WTC11 (cell line): ENCODE data around the gene HYDIN. TPM values are rescaled to one million over a fixed set of nuclear protein-coding genes. Genes with fewer than 3 reads are reported as not detected.
A peak's percentile ranks its signal among the peaks of the same experiment; 100 is the strongest.

ENCODE experiments used
- ATAC-seq: fragments of 200-7000 bp; cut with Tn5 transposase; 2 replicates; pipeline ENCODE4 v1.10.0; 2021; ENCODE audit warnings: mild to moderate bottlenecking, moderate library complexity
- CTCF ChIA-PET: fragments of 300-600 bp; sonication (Branson Sonifier 250); formaldehyde crosslinking; loops from one replicate; lab custom pipeline; 2021; ENCODE audit warnings: antibody characterized with exemption; lab: Charles Lee
- POLR2A ChIA-PET: fragments of 350-600 bp; sonication (Branson Sonifier 250); formaldehyde crosslinking; loops from one replicate; lab custom pipeline; 2021; ENCODE audit warnings: antibody characterized with exemption; lab: Charles Lee
- DNase-seq: peaks from one replicate; pipeline ENCODE4 v3.0.0; 2021; ENCODE audit warnings: low spot score
- H3K27ac Mint-ChIP-seq: 2 replicates; pipeline ENCODE4 v1.8.0; 2021; ENCODE audit warnings: mixed read lengths
- H3K27me3 Mint-ChIP-seq: 2 replicates; pipeline ENCODE4 v1.8.0; 2021; ENCODE audit warnings: low read depth, mild to moderate bottlenecking, moderate library complexity, mixed read lengths
- H3K36me3 Mint-ChIP-seq: 2 replicates; pipeline ENCODE4 v1.8.0; 2021; ENCODE audit warnings: mixed read lengths
- H3K4me1 Mint-ChIP-seq: 2 replicates; pipeline ENCODE4 v1.8.0; 2022; ENCODE audit warnings: mixed read lengths
- H3K4me3 Mint-ChIP-seq: 2 replicates; pipeline ENCODE4 v1.8.0; 2021; ENCODE audit warnings: mild to moderate bottlenecking, moderate library complexity, mixed read lengths
- H3K9me3 Mint-ChIP-seq: 2 replicates; pipeline ENCODE4 v1.8.0; 2021; ENCODE audit warnings: mixed read lengths
- ELF4 ChIP-seq: sonication (generic); formaldehyde crosslinking; IDR thresholded peaks from 2 replicates; pipeline ENCODE4 v1.8.1; 2022; ENCODE audit warnings: low read depth, mild to moderate bottlenecking, moderate library complexity, missing genetic modification reagents
- FOXP1 ChIP-seq: sonication (generic); formaldehyde crosslinking; IDR thresholded peaks from 2 replicates; pipeline ENCODE4 v1.8.0; 2022; ENCODE audit warnings: missing genetic modification reagents, mild to moderate bottlenecking, moderate library complexity, borderline replicate concordance
- HMGA2 ChIP-seq: fragments of 250-450 bp; sonication (Bioruptor Pico); IDR thresholded peaks from 2 replicates; pipeline ENCODE4 v1.4.0; 2021; ENCODE audit warnings: mild to moderate bottlenecking, moderate library complexity
- JAZF1 ChIP-seq: fragments of 250-450 bp; sonication (Bioruptor Pico); IDR thresholded peaks from 2 replicates; pipeline ENCODE4 v1.9.0; 2021; ENCODE audit warnings: moderate library complexity, mild to moderate bottlenecking, inconsistent platforms
- NR1H2 ChIP-seq: sonication (generic); formaldehyde crosslinking; IDR thresholded peaks from 2 replicates; pipeline ENCODE4 v1.9.0; 2021; ENCODE audit warnings: mild to moderate bottlenecking, moderate library complexity, missing genetic modification reagents
- PRRX2 ChIP-seq: fragments of 250-450 bp; sonication (Bioruptor Pico); IDR thresholded peaks from 2 replicates; pipeline ENCODE4 v1.8.0; 2021; ENCODE audit warnings: mild to moderate bottlenecking
- ZNF121 ChIP-seq: sonication (generic); formaldehyde crosslinking; IDR thresholded peaks from 2 replicates; pipeline ENCODE4 v1.8.0; 2023; ENCODE audit warnings: missing genetic modification reagents
- total RNA-seq: library from RNA; stranded (reverse); gene quantifications from 3 replicates; pipeline ENCODE4 v1.2.3, GENCODE V29; 2021
- TF ChIP-seq, protein P1 (sequence below): fragments of 250-450 bp; sonication (Bioruptor Pico); IDR thresholded peaks from 2 replicates; pipeline ENCODE4 v1.9.0; 2021; ENCODE audit warnings: mild to moderate bottlenecking
- TF ChIP-seq, protein P2 (sequence below): sonication (generic); formaldehyde crosslinking; IDR thresholded peaks from 2 replicates; pipeline ENCODE4 v1.8.0; 2022; ENCODE audit warnings: missing genetic modification reagents
- TF ChIP-seq, protein P3 (sequence below): sonication (generic); formaldehyde crosslinking; IDR thresholded peaks from 2 replicates; pipeline ENCODE4 v1.8.0; 2023; ENCODE audit warnings: mild to moderate bottlenecking, missing genetic modification reagents
- TF ChIP-seq, protein P4 (sequence below): sonication (generic); formaldehyde crosslinking; IDR thresholded peaks from 2 replicates; pipeline ENCODE4 v1.8.0; 2022; ENCODE audit warnings: mild to moderate bottlenecking, missing genetic modification reagents
- TF ChIP-seq, protein P5 (sequence below): fragments of 200-600 bp; IDR thresholded peaks from 2 replicates; pipeline ENCODE4 v1.8.0; 2022; ENCODE audit warnings: antibody characterized with exemption
- TF ChIP-seq, protein P6 (sequence below): sonication (generic); formaldehyde crosslinking; IDR thresholded peaks from 2 replicates; pipeline ENCODE4 v1.8.1; 2023; ENCODE audit warnings: mild to moderate bottlenecking, moderate library complexity, missing genetic modification reagents
- TF ChIP-seq, protein P7 (sequence below): sonication (generic); formaldehyde crosslinking; IDR thresholded peaks from 2 replicates; pipeline ENCODE4 v1.8.0; 2022; ENCODE audit warnings: mild to moderate bottlenecking, missing genetic modification reagents
- TF ChIP-seq, protein P8 (sequence below): sonication (generic); formaldehyde crosslinking; IDR thresholded peaks from 2 replicates; pipeline ENCODE4 v1.8.0; 2023; ENCODE audit warnings: missing genetic modification reagents

HYDIN gene
- total RNA-seq, 1 experiment from 2014 or later: 2.6 TPM

DNA sequence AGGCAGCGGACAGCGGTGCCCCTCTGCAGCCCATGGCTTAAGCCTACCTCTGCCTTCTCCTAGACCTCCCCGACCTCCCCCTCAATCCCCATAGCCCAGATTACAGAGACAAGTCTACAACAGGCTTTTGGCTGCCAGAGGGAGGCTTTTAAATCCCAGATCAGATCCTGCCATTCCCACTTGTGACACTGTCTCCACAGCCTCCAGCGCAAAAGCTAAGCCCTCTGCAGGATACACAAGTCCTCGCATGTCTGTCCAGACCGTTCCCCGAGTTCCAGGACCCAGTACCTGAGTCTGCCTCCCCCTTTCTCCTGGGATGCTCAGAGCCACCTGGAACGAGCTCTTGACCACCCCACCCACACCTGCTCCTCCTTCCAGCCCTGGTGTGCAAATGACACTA is 460.8 kb downstream of the HYDIN start:
- H3K4me3 Mint-ChIP-seq: no peak overlapping the region
- DNase-seq (no peak), ATAC-seq (no peak)
- peaks cover 6% of the 10 kb centered on the region; the same call in 1 of the 2 replicates for H3K36me3 Mint-ChIP-seq
- H3K27me3 Mint-ChIP-seq: no peaks in the 10 kb centered on the region
- ChIA-PET CTCF (interaction anchor here (0.7 to 4.1 kb wide), 13 partner anchors 9 to 116 kb away, joined by 3 to 142 read pairs (median 20); partner anchors contain the start of gene MTSS2), POLR2A (no interaction called here)
- no peaks in the 10 kb centered on the region for H3K4me1 Mint-ChIP-seq
- TF ChIP-seq FOXP1 (CRISPR knock-in tag): no peak
- TF ChIP-seq HMGA2 (CRISPR knock-in tag): no peak
- TF ChIP-seq, protein P1, sequence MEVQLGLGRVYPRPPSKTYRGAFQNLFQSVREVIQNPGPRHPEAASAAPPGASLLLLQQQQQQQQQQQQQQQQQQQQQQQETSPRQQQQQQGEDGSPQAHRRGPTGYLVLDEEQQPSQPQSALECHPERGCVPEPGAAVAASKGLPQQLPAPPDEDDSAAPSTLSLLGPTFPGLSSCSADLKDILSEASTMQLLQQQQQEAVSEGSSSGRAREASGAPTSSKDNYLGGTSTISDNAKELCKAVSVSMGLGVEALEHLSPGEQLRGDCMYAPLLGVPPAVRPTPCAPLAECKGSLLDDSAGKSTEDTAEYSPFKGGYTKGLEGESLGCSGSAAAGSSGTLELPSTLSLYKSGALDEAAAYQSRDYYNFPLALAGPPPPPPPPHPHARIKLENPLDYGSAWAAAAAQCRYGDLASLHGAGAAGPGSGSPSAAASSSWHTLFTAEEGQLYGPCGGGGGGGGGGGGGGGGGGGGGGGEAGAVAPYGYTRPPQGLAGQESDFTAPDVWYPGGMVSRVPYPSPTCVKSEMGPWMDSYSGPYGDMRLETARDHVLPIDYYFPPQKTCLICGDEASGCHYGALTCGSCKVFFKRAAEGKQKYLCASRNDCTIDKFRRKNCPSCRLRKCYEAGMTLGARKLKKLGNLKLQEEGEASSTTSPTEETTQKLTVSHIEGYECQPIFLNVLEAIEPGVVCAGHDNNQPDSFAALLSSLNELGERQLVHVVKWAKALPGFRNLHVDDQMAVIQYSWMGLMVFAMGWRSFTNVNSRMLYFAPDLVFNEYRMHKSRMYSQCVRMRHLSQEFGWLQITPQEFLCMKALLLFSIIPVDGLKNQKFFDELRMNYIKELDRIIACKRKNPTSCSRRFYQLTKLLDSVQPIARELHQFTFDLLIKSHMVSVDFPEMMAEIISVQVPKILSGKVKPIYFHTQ (CRISPR knock-in tag): no peak
- TF ChIP-seq ELF4 (CRISPR knock-in tag): no peak
- TF ChIP-seq NR1H2: no peak
- TF ChIP-seq, protein P2, sequence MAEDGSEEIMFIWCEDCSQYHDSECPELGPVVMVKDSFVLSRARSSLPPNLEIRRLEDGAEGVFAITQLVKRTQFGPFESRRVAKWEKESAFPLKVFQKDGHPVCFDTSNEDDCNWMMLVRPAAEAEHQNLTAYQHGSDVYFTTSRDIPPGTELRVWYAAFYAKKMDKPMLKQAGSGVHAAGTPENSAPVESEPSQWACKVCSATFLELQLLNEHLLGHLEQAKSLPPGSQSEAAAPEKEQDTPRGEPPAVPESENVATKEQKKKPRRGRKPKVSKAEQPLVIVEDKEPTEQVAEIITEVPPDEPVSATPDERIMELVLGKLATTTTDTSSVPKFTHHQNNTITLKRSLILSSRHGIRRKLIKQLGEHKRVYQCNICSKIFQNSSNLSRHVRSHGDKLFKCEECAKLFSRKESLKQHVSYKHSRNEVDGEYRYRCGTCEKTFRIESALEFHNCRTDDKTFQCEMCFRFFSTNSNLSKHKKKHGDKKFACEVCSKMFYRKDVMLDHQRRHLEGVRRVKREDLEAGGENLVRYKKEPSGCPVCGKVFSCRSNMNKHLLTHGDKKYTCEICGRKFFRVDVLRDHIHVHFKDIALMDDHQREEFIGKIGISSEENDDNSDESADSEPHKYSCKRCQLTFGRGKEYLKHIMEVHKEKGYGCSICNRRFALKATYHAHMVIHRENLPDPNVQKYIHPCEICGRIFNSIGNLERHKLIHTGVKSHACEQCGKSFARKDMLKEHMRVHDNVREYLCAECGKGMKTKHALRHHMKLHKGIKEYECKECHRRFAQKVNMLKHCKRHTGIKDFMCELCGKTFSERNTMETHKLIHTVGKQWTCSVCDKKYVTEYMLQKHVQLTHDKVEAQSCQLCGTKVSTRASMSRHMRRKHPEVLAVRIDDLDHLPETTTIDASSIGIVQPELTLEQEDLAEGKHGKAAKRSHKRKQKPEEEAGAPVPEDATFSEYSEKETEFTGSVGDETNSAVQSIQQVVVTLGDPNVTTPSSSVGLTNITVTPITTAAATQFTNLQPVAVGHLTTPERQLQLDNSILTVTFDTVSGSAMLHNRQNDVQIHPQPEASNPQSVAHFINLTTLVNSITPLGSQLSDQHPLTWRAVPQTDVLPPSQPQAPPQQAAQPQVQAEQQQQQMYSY (CRISPR knock-in tag): no peak
- TF ChIP-seq, protein P3, sequence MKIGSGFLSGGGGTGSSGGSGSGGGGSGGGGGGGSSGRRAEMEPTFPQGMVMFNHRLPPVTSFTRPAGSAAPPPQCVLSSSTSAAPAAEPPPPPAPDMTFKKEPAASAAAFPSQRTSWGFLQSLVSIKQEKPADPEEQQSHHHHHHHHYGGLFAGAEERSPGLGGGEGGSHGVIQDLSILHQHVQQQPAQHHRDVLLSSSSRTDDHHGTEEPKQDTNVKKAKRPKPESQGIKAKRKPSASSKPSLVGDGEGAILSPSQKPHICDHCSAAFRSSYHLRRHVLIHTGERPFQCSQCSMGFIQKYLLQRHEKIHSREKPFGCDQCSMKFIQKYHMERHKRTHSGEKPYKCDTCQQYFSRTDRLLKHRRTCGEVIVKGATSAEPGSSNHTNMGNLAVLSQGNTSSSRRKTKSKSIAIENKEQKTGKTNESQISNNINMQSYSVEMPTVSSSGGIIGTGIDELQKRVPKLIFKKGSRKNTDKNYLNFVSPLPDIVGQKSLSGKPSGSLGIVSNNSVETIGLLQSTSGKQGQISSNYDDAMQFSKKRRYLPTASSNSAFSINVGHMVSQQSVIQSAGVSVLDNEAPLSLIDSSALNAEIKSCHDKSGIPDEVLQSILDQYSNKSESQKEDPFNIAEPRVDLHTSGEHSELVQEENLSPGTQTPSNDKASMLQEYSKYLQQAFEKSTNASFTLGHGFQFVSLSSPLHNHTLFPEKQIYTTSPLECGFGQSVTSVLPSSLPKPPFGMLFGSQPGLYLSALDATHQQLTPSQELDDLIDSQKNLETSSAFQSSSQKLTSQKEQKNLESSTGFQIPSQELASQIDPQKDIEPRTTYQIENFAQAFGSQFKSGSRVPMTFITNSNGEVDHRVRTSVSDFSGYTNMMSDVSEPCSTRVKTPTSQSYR (CRISPR knock-in tag): no peak
- TF ChIP-seq, protein P4, sequence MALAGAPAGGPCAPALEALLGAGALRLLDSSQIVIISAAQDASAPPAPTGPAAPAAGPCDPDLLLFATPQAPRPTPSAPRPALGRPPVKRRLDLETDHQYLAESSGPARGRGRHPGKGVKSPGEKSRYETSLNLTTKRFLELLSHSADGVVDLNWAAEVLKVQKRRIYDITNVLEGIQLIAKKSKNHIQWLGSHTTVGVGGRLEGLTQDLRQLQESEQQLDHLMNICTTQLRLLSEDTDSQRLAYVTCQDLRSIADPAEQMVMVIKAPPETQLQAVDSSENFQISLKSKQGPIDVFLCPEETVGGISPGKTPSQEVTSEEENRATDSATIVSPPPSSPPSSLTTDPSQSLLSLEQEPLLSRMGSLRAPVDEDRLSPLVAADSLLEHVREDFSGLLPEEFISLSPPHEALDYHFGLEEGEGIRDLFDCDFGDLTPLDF: no peak
- TF ChIP-seq ZNF121 (CRISPR knock-in tag): no peak
- no peak for TF ChIP-seq PRRX2 (CRISPR knock-in tag)
- TF ChIP-seq, protein P5, sequence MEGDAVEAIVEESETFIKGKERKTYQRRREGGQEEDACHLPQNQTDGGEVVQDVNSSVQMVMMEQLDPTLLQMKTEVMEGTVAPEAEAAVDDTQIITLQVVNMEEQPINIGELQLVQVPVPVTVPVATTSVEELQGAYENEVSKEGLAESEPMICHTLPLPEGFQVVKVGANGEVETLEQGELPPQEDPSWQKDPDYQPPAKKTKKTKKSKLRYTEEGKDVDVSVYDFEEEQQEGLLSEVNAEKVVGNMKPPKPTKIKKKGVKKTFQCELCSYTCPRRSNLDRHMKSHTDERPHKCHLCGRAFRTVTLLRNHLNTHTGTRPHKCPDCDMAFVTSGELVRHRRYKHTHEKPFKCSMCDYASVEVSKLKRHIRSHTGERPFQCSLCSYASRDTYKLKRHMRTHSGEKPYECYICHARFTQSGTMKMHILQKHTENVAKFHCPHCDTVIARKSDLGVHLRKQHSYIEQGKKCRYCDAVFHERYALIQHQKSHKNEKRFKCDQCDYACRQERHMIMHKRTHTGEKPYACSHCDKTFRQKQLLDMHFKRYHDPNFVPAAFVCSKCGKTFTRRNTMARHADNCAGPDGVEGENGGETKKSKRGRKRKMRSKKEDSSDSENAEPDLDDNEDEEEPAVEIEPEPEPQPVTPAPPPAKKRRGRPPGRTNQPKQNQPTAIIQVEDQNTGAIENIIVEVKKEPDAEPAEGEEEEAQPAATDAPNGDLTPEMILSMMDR: no peak
- H3K27ac Mint-ChIP-seq: 0 out of 2 replicates have a peak overlapping the region, but pooled peaks have one; percentile 45
- H3K9me3 Mint-ChIP-seq: no peaks in the 10 kb centered on the region

DNA sequence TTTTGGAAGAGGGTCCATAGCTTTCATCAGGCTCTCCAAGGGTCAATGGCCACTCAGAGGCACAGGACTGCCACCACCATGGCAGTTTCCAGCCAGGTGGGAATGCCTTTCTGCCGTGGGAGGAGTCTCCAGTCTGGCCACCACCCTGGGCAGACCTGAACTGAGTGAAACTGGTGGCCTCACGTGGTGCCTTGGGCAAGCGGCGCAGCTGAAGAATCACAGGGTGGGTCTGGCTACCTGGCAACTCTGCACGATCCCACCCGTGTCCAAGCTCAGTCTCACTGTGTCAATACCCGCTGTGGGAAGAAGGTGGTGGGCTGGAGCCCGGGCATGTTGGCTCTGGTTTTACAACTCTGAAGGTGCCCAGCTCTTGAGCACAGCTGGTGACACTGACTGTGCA is 461.4 kb downstream of the HYDIN start:
- Mint-ChIP-seq H3K27me3 (no peaks in the 10 kb centered on the region), H3K9me3 (no peaks in the 10 kb centered on the region), H3K4me3 (no peak overlapping the region), H3K27ac (peak overlapping the region; percentile 23; the same call in 1 of the 2 replicates), H3K36me3 (peaks cover 5% of the 10 kb centered on the region; the same call in 1 of the 2 replicates), H3K4me1 (no peaks in the 10 kb centered on the region)
- ChIA-PET CTCF (interaction anchor here (1.3 to 4.1 kb wide), 4 partner anchors 10 to 89 kb away, joined by 3 to 142 read pairs (median 22); no protein-coding TSS in a partner anchor), POLR2A (no interaction called here)
- DNase-seq (no peak), ATAC-seq (no peak)
- no peak for TF ChIP-seq JAZF1 (CRISPR knock-in tag)
- TF ChIP-seq, protein P6, sequence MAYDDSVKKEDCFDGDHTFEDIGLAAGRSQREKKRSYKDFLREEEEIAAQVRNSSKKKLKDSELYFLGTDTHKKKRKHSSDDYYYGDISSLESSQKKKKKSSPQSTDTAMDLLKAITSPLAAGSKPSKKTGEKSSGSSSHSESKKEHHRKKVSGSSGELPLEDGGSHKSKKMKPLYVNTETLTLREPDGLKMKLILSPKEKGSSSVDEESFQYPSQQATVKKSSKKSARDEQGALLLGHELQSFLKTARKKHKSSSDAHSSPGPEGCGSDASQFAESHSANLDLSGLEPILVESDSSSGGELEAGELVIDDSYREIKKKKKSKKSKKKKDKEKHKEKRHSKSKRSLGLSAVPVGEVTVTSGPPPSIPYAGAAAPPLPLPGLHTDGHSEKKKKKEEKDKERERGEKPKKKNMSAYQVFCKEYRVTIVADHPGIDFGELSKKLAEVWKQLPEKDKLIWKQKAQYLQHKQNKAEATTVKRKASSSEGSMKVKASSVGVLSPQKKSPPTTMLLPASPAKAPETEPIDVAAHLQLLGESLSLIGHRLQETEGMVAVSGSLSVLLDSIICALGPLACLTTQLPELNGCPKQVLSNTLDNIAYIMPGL (CRISPR knock-in tag): no peak
- TF ChIP-seq, protein P3 (CRISPR knock-in tag): no peak
- TF ChIP-seq, protein P7, sequence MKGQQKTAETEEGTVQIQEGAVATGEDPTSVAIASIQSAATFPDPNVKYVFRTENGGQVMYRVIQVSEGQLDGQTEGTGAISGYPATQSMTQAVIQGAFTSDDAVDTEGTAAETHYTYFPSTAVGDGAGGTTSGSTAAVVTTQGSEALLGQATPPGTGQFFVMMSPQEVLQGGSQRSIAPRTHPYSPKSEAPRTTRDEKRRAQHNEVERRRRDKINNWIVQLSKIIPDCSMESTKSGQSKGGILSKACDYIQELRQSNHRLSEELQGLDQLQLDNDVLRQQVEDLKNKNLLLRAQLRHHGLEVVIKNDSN: no peak
- TF ChIP-seq, protein P8, sequence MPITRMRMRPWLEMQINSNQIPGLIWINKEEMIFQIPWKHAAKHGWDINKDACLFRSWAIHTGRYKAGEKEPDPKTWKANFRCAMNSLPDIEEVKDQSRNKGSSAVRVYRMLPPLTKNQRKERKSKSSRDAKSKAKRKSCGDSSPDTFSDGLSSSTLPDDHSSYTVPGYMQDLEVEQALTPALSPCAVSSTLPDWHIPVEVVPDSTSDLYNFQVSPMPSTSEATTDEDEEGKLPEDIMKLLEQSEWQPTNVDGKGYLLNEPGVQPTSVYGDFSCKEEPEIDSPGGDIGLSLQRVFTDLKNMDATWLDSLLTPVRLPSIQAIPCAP (CRISPR knock-in tag): no peak
